A549 (cell line): ENCODE measurements around the gene CSF2. TPM values are rescaled to one million over a fixed set of nuclear protein-coding genes. Genes with fewer than 3 reads are reported as not detected.

Source experiments
- ATAC-seq, 2 experiments: fragments of 200-7000 bp in 1 of 2; fragments of >200 bp in 1 of 2; cut with Nextera tagmentation in 1 of 2; cut with Tn5 transposase in 1 of 2; 3 replicates each; pipeline versions ENCODE4 v1.8.0 to v1.9.1; 2018 to 2020; ENCODE audit warnings: mild to moderate bottlenecking in 1 of 2, moderate library complexity in 1 of 2
- CTCF ChIA-PET: fragments of 300-600 bp; sonication (Branson Sonifier 250); formaldehyde crosslinking; extraction: SDS; loops from one replicate; lab custom pipeline; 2021; ENCODE audit warnings: antibody characterized with exemption, inconsistent platforms; lab: Yijun Ruan, JAX
- POLR2A ChIA-PET: fragments of 350-600 bp; formaldehyde crosslinking; extraction: SDS; loops from one replicate; lab custom pipeline; 2021; ENCODE audit warnings: antibody characterized with exemption, inconsistent platforms; lab: Yijun Ruan, JAX
- DNase-seq, 2 experiments: peaks; one replicate each; pipeline versions ENCODE4 v3.0.0 to v3.0.0-alpha.2; 2011 to 2016; ENCODE audit warnings: low read depth in 1 of 2, low spot score in 1 of 2
- FAIRE-seq: peaks from 2 replicates; lab custom pipeline; 2011; peaks lifted over from hg19 to GRCh38; lab: Jason Lieb, UNC
- H3K27ac ChIP-seq, 2 experiments: fragments of >200 bp; sonication (Bioruptor Twin); formaldehyde crosslinking; 3 replicates each; pipeline ENCODE4 v1.5.1; 2016 to 2017
- H3K4me1 ChIP-seq: fragments of >200 bp; sonication (Bioruptor Twin); formaldehyde crosslinking; 3 replicates; pipeline ENCODE4 v1.6.1; 2016
- H3K4me2 ChIP-seq: fragments of >200 bp; sonication (Bioruptor Twin); formaldehyde crosslinking; 3 replicates; pipeline ENCODE4 v1.6.1; 2016
- H3K4me3 ChIP-seq: fragments of >200 bp; sonication (Bioruptor Twin); formaldehyde crosslinking; 3 replicates; pipeline ENCODE4 v1.5.1; 2016
- H3K9me3 ChIP-seq: fragments of >200 bp; sonication (Bioruptor Twin); formaldehyde crosslinking; 3 replicates; pipeline ENCODE4 v1.6.1; 2016
- ATOH8 ChIP-seq: fragments of 250-450 bp; sonication (Bioruptor Pico); IDR thresholded peaks from 2 replicates; pipeline ENCODE4 v1.5.0; 2020; ENCODE audit warnings: low read depth, mild to moderate bottlenecking, moderate library complexity
- CBX2 ChIP-seq: fragments of 200-600 bp; sonication (generic); IDR thresholded peaks from 2 replicates; pipeline ENCODE4 v1.6.1; 2016; ENCODE audit warnings: low read depth, mild to moderate bottlenecking, borderline replicate concordance
- CEBPB ChIP-seq, 2 experiments: fragments of >200 bp in 1 of 2; sonication (Bioruptor Twin) in 1 of 2; formaldehyde crosslinking in 1 of 2; IDR thresholded peaks; 2 replicates each; pipeline ENCODE4 v1.6.1; 2012 to 2016
- ELK1 ChIP-seq: fragments of 150-350 bp; IDR thresholded peaks from 2 replicates; pipeline ENCODE4 v1.6.1; 2014; ENCODE audit warnings: low read depth, mild to moderate bottlenecking, low read length
- FOSB ChIP-seq: fragments of 250-450 bp; sonication (Bioruptor Pico); IDR thresholded peaks from 2 replicates; pipeline ENCODE4 v1.5.0; 2020; ENCODE audit warnings: mild to moderate bottlenecking, moderate library complexity
- FOXS1 ChIP-seq: fragments of 250-450 bp; sonication (Bioruptor Pico); IDR thresholded peaks from 2 replicates; pipeline ENCODE4 v1.5.0; 2020; ENCODE audit warnings: mild to moderate bottlenecking, moderate library complexity
- GATA3 ChIP-seq: IDR thresholded peaks from 2 replicates; pipeline ENCODE4 v1.6.1; 2012; ENCODE audit warnings: borderline replicate concordance
- HDAC2 ChIP-seq: fragments of 200-600 bp; sonication (generic); IDR thresholded peaks from 2 replicates; pipeline ENCODE4 v1.6.1; 2016
- HEYL ChIP-seq: fragments of 250-450 bp; sonication (Bioruptor Pico); IDR thresholded peaks from 2 replicates; pipeline ENCODE4 v1.8.0; 2021; ENCODE audit warnings: mild to moderate bottlenecking, moderate library complexity
- HOXA7 ChIP-seq: fragments of 250-450 bp; sonication (Bioruptor Pico); IDR thresholded peaks from 2 replicates; pipeline ENCODE4 v1.5.0; 2020; ENCODE audit warnings: mild to moderate bottlenecking, moderate library complexity
- JUNB ChIP-seq: fragments of >200 bp; sonication (Bioruptor Twin); formaldehyde crosslinking; IDR thresholded peaks from 2 replicates; pipeline ENCODE4 v1.6.1; 2016
- KDM1A ChIP-seq: fragments of 200-600 bp; sonication (generic); IDR thresholded peaks from 2 replicates; pipeline ENCODE4 v1.6.1; 2016; ENCODE audit warnings: low read depth, mild to moderate bottlenecking
- KDM5A ChIP-seq: fragments of 200-600 bp; sonication (generic); IDR thresholded peaks from 2 replicates; pipeline ENCODE4 v1.6.1; 2016; ENCODE audit warnings: antibody characterized with exemption, mild to moderate bottlenecking
- MYC ChIP-seq: IDR thresholded peaks from 2 replicates; pipeline ENCODE4 v1.6.1; 2012; ENCODE audit warnings: mild to moderate bottlenecking, inconsistent platforms, low read length, improper control_type of control experiment, borderline replicate concordance
- NR3C1 ChIP-seq: fragments of >200 bp; sonication (Bioruptor Twin); formaldehyde crosslinking; IDR thresholded peaks from 3 replicates; pipeline ENCODE4 v1.6.1; 2017
- RAD21 ChIP-seq, 2 experiments: fragments of >200 bp in 1 of 2; sonication (Bioruptor Twin) in 1 of 2; formaldehyde crosslinking in 1 of 2; IDR thresholded peaks in 1 of 2; conservative IDR thresholded peaks in 1 of 2; 2 replicates in 1 of 2; 3 replicates in 1 of 2; pipeline ENCODE4 v1.6.1; 2012 to 2018; ENCODE audit warnings: inconsistent platforms in 1 of 2
- RFX5 ChIP-seq: fragments of 450-650 bp; IDR thresholded peaks from 2 replicates; pipeline ENCODE4 v1.7.1; 2014; ENCODE audit warnings: antibody characterized with exemption, mild to moderate bottlenecking, moderate library complexity
- SMC3 ChIP-seq: fragments of >200 bp; sonication (Bioruptor Twin); formaldehyde crosslinking; IDR thresholded peaks from 3 replicates; pipeline ENCODE4 v1.6.1; 2018; ENCODE audit warnings: inconsistent platforms
- ZC3H11A ChIP-seq: fragments of 450-650 bp; IDR thresholded peaks from 2 replicates; pipeline ENCODE4 v1.6.1; 2014; ENCODE audit warnings: antibody characterized with exemption, mild to moderate bottlenecking
- ZNF302 ChIP-seq: fragments of 250-450 bp; sonication (Bioruptor Pico); IDR thresholded peaks from 2 replicates; pipeline ENCODE4 v1.9.0; 2021; ENCODE audit warnings: inconsistent platforms, mild to moderate bottlenecking, moderate library complexity
- WGBS: methylation state at CpG from one replicate; pipeline ENCODE4 v1.1.6; 2017; ENCODE audit errors: missing lambda C conversion rate; 5-methylcytosine and 5-hydroxymethylcytosine counted together
- polyA plus RNA-seq, 4 experiments: library from polyadenylated mRNA; depleted of rRNA in 3 of 4; stranded (reverse); fragments of >200 nt; fragmentation: RNase III in 1 of 4; extraction: RNeasy Plus Mini Kit Qiagen cat#74134 plus additional on column Dnase treatment in 1 of 4; gene quantifications; 2 replicates in 3 of 4; 3 replicates in 1 of 4; pipeline ENCODE4 v1.2.3, GENCODE V29; 2011 to 2017

Gene CSF2
- polyA plus RNA-seq, 2 of the 4 experiments (the other 2 are of a cell fraction): not detected

DNA sequence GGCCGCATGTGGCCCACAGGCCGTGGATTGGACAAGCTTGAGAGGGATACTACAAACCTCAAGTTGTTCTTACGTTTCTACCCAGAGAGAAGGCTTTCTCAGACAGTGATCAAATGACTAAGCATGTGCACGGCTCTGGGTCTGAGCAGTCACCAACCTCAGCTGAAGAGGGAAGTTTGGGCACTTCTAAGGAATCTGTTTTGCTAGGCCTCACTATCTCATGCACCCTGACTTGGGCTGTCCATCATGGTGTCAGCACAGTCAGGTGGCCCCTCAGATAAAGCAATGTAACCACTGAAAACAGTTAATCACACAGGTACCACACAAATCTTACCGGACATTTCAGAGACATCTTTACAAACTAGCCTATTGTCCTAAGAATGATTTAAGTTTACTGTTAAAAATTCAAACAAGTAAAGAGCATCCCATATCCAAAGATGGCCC, 24.6 kb downstream of the CSF2 start:
- H3K4me2 ChIP-seq: no peak overlapping the region
- DNase-seq (no peak), FAIRE-seq (no peak)
- POLR2A ChIA-PET: no interaction called here
- H3K4me1 ChIP-seq: peaks cover 22% of the 10 kb centered on the region
- 73% methylated on average over 5 of the region's 5 CpGs for WGBS
- TF ChIP-seq FOSB (no peak), HOXA7 (CRISPR knock-in tag) (no peak), CBX2 (no peak), KDM1A (no peak), HDAC2 (no peak), HEYL (CRISPR knock-in tag) (no peak)
- TF ChIP-seq, all 56 proteins: peak for 0
- CTCF ChIA-PET: interaction anchor here (1.1 to 2.0 kb wide), 4 partner anchors 10 to 33 kb away, joined by 4 to 11 read pairs (median 4); no protein-coding TSS in a partner anchor
- no peak for ATAC-seq
- Histone ChIP-seq H3K9me3 (no peaks in the 10 kb centered on the region), H3K4me3 (no peak overlapping the region), H3K27ac (no peak overlapping the region)

DNA sequence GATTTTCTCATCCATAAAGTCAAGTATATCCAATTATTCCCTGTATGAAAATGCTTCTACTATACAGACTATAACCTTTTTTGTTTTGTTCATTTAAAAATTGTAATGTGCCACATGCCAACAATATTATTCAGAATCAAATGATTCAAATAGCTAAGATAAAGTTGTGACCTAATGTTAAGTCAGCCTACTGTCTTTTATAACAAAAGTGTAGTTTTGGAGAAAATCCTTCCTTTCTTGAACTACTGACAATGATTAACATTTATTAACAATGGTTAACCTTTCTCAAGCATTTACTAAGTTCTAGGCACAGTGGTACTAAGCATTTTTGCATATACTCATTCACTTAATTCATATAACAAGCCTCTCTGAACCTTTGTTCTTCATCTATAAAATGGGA, 25.0 kb downstream of the CSF2 start:
- no peak overlapping the region for H3K27ac ChIP-seq
- H3K9me3 ChIP-seq: no peaks in the 10 kb centered on the region
- CTCF ChIA-PET: interaction anchor here (1.4 kb wide), 1 partner anchor 11 kb away, joined by 5 read pairs; no protein-coding TSS in a partner anchor
- POLR2A ChIA-PET: no interaction called here
- no peak for ATAC-seq
- H3K4me2 ChIP-seq: no peak overlapping the region
- H3K4me3 ChIP-seq: no peak overlapping the region
- no peak for FAIRE-seq
- TF ChIP-seq RAD21 (conservative IDR thresholded peaks at IDR 0.05 in 1 of 2, IDR thresholded peaks at IDR 0.05 in 1 of 2) (no peak), RFX5 (no peak), ATOH8 (CRISPR knock-in tag) (no peak), CEBPB (IDR thresholded peaks at IDR 0.05) (no peak), FOXS1 (no peak), KDM5A (no peak), MYC (no peak), GATA3 (no peak)
- TF ChIP-seq, all 56 proteins: peak for 0
- peaks cover 27% of the 10 kb centered on the region for H3K4me1 ChIP-seq
- no peak for DNase-seq

GRCh38 chr5:132099076-132099748, 25.6 kb downstream of the CSF2 start:
- DNase-seq (no peak), ATAC-seq (no peak), FAIRE-seq (no peak)
- ChIA-PET CTCF (no interaction called here), POLR2A (no interaction called here)
- Histone ChIP-seq H3K4me3 (no peak overlapping the region), H3K27ac (no peak overlapping the region), H3K9me3 (no peaks in the 10 kb centered on the region), H3K4me1 (peaks cover 29% of the 10 kb centered on the region), H3K4me2 (no peak overlapping the region)
- TF ChIP-seq NR3C1 (no peak), ELK1 (no peak), HDAC2 (no peak), ZC3H11A (no peak), KDM5A (no peak), MYC (no peak), JUNB (no peak), GATA3 (no peak), RFX5 (no peak), ZNF302 (no peak), SMC3 (no peak), FOSB (no peak)
- WGBS: 85% methylated on average over 5 of the region's 5 CpGs
